Stimulated activated CD4-positive, alpha-beta T cell treated with anti-CD3 and anti-CD28 coated beads, Interleukin-12 subunit alpha, Interleukin-12 subunit beta, amount 100 ng/mL, for 4 hours (primary cell): ENCODE measurements around the gene ANKRD42.
"Not testable (repeated sequence)": the region's sequence is repeated elsewhere in the genome, so short reads cannot be mapped to it uniquely, and the experiment has no call there.

Experiments
- DNase-seq: peaks from one replicate; pipeline ENCODE4 v3.0.0-alpha.2; 2020

The ANKRD42 gene

GRCh38 chr11:83174008-83174407, 19.5 kb upstream of the ANKRD42 start:
- no peak for DNase-seq

GRCh38 chr11:83175815-83176214, 17.7 kb upstream of the ANKRD42 start:
- DNase-seq: no peak

- no peak for DNase-seq
These were observed 11.7 kb upstream of the ANKRD42 start for GRCh38 chr11:83181815-83182214.

- DNase-seq: no peak
These were observed 7.7 kb upstream of the ANKRD42 start for GRCh38 chr11:83185767-83186166.

GRCh38 chr11:83187465-83187864, 6.0 kb upstream of the ANKRD42 start:
- DNase-seq: no peak

- DNase-seq: peak; percentile 11
These were observed 2.0 kb upstream of the ANKRD42 start for GRCh38 chr11:83191491-83191890.

GRCh38 chr11:83191986-83192385, 1.5 kb upstream of the ANKRD42 start:
- DNase-seq: no peak

- DNase-seq: no peak
These were observed 786 bp upstream of the ANKRD42 start for GRCh38 chr11:83192606-83193245.

- peak; percentile 33 for DNase-seq
These were observed 1.0 kb downstream of the ANKRD42 start for GRCh38 chr11:83194281-83195142.

- no peak for DNase-seq
These were observed 1.6 kb downstream of the ANKRD42 start for GRCh38 chr11:83195143-83195466.

- no peak for DNase-seq
These were observed 2.1 kb downstream of the ANKRD42 start for GRCh38 chr11:83195649-83196048.

GRCh38 chr11:83200035-83200434, 6.5 kb downstream of the ANKRD42 start:
- DNase-seq: no peak

GRCh38 chr11:83205608-83206185, 12.2 kb downstream of the ANKRD42 start:
- DNase-seq: no peak

- DNase-seq: no peak
These were observed 12.7 kb downstream of the ANKRD42 start for GRCh38 chr11:83206221-83206620.

GRCh38 chr11:83206771-83207382, 13.4 kb downstream of the ANKRD42 start:
- not testable (repeated sequence) for DNase-seq

GRCh38 chr11:83219095-83219494, 25.6 kb downstream of the ANKRD42 start:
- no peak for DNase-seq

- DNase-seq: no peak
These were observed 26.7 kb downstream of the ANKRD42 start for GRCh38 chr11:83220260-83220659.

GRCh38 chr11:83221694-83222093, 28.2 kb downstream of the ANKRD42 start:
- no peak for DNase-seq

GRCh38 chr11:83222499-83222898, 29.0 kb downstream of the ANKRD42 start:
- no peak for DNase-seq

GRCh38 chr11:83223457-83223856, 29.9 kb downstream of the ANKRD42 start:
- no peak for DNase-seq

GRCh38 chr11:83235825-83236224, 42.3 kb downstream of the ANKRD42 start:
- no peak for DNase-seq

GRCh38 chr11:83238111-83238510, 44.6 kb downstream of the ANKRD42 start:
- no peak for DNase-seq

- DNase-seq: no peak
These were observed 47.9 kb downstream of the ANKRD42 start for GRCh38 chr11:83241291-83241946.
